ENCODE measurements around the gene TRIM74. TPM values are rescaled to one million over a fixed set of nuclear protein-coding genes. Genes with fewer than 3 reads are reported as not detected.
"Not testable (repeated sequence)": the region's sequence is repeated elsewhere in the genome, so short reads cannot be mapped to it uniquely, and the experiment has no call there.

The TRIM74 gene
- total RNA-seq, 1 experiment from 2014 or later: 0.26 TPM

DNA sequence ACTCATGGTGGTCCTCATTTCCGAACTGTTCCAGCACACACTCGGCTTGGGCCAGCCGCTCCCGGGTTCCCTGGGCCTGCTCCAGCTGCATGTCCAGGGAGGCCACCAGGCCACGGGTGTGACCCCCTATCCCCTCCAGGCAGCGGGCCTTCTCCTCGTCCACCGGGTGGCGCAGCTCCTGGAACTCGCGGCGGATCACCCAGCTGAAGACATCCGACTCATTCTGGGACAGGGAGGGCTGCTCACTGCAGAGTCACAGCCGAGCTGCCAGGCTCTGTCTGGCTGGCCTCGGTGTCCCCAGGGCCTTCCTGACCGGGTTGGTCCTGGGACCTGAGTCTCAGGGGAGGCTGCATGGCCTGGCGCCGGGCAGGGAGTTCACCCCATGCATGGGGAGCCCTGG, 9.2 kb downstream of the TRIM74 start:
- H3K9ac ChIP-seq (ENCODE audit: extremely low read depth, insufficient read length, low read length); H4K91ac ChIP-seq (ENCODE audit: insufficient read length, low read depth, low read length); H4K5ac ChIP-seq (ENCODE audit: insufficient read length, low read depth, low read length); H2AFZ ChIP-seq (ENCODE audit: low read length); H3K4me3 Mint-ChIP-seq; H3K4me1 ChIP-seq (ENCODE audit: insufficient read depth, low read length); H3K27ac ChIP-seq (ENCODE audit: insufficient read length, low read depth, low read length); H2BK12ac ChIP-seq (ENCODE audit: insufficient read length, low read depth, low read length); H3K23me2 ChIP-seq (ENCODE audit: insufficient read length, low read depth, low read length, poor library complexity, severe bottlenecking); H2BK15ac ChIP-seq (ENCODE audit: low read depth, low read length); H3K4ac ChIP-seq (ENCODE audit: low read depth, low read length); H2AK5ac ChIP-seq (ENCODE audit: insufficient read length, low read length); H3K27me3 ChIP-seq (ENCODE audit: insufficient read depth, low read length); H2BK5ac ChIP-seq (ENCODE audit: insufficient read length, low read length); H3K27me3 Mint-ChIP-seq (ENCODE audit: low read depth); H2BK120ac ChIP-seq (ENCODE audit: low read depth, low read length, poor library complexity, severe bottlenecking); H3K79me2 ChIP-seq (ENCODE audit: insufficient read depth, low read length); H3K23ac ChIP-seq (ENCODE audit: insufficient read length, low read depth, low read length); H3K27ac Mint-ChIP-seq; H3K9me3 Mint-ChIP-seq; H3K4me1 Mint-ChIP-seq; H3K9me3 ChIP-seq (ENCODE audit: control insufficient read depth, low read depth, low read length); H3K56ac ChIP-seq (ENCODE audit: insufficient read length, low read depth, low read length); H3K36me3 Mint-ChIP-seq (ENCODE audit: insufficient read depth in 1 of 3, low read depth in 3 of 3); H4K8ac ChIP-seq (replicated peaks; ENCODE audit: insufficient read length, low read depth, low read length); H3K79me1 ChIP-seq (ENCODE audit: insufficient read depth, low read depth, low read length, poor library complexity, severe bottlenecking); H2BK20ac ChIP-seq (ENCODE audit: low read depth, low read length, poor library complexity, severe bottlenecking); H3T11ph ChIP-seq (ENCODE audit: low read length); DNase-seq; H4K20me1 ChIP-seq (ENCODE audit: control insufficient read depth, insufficient read depth, insufficient read length); H3K4me2 ChIP-seq (ENCODE audit: insufficient read depth, insufficient read length, low read length); H3K18ac ChIP-seq (ENCODE audit: insufficient read length, low read depth, low read length); H3K14ac ChIP-seq (ENCODE audit: insufficient read depth, low read length): not testable (repeated sequence)
- no CpG with 5 or more reads among the region's 18 CpGs for WGBS (ENCODE audit: extremely low coverage, insufficient read length, low lambda C conversion rate)

- H3K18ac ChIP-seq (ENCODE audit: insufficient read length, low read depth, low read length); H3K27ac ChIP-seq (ENCODE audit: insufficient read length, low read depth, low read length); H2BK20ac ChIP-seq (ENCODE audit: low read depth, low read length, poor library complexity, severe bottlenecking); DNase-seq; H4K8ac ChIP-seq (replicated peaks; ENCODE audit: insufficient read length, low read depth, low read length); H3K23ac ChIP-seq (ENCODE audit: insufficient read length, low read depth, low read length); H4K5ac ChIP-seq (ENCODE audit: insufficient read length, low read depth, low read length); H2BK12ac ChIP-seq (ENCODE audit: insufficient read length, low read depth, low read length); H4K20me1 ChIP-seq (ENCODE audit: control insufficient read depth, insufficient read depth, insufficient read length); H3K56ac ChIP-seq (ENCODE audit: insufficient read length, low read depth, low read length); H3T11ph ChIP-seq (ENCODE audit: low read length); H3K9me3 Mint-ChIP-seq; H2BK5ac ChIP-seq (ENCODE audit: insufficient read length, low read length); H3K4me1 Mint-ChIP-seq; H2AFZ ChIP-seq (ENCODE audit: low read length); H3K27ac Mint-ChIP-seq; H4K91ac ChIP-seq (ENCODE audit: insufficient read length, low read depth, low read length); H3K36me3 Mint-ChIP-seq (ENCODE audit: insufficient read depth in 1 of 3, low read depth in 3 of 3); H3K4me1 ChIP-seq (ENCODE audit: insufficient read depth, low read length); H3K9ac ChIP-seq (ENCODE audit: extremely low read depth, insufficient read length, low read length); H3K23me2 ChIP-seq (ENCODE audit: insufficient read length, low read depth, low read length, poor library complexity, severe bottlenecking); H3K4ac ChIP-seq (ENCODE audit: low read depth, low read length); H3K14ac ChIP-seq (ENCODE audit: insufficient read depth, low read length); H2BK120ac ChIP-seq (ENCODE audit: low read depth, low read length, poor library complexity, severe bottlenecking); H2BK15ac ChIP-seq (ENCODE audit: low read depth, low read length); H3K4me2 ChIP-seq (ENCODE audit: insufficient read depth, insufficient read length, low read length); H3K9me3 ChIP-seq (ENCODE audit: control insufficient read depth, low read depth, low read length); H3K79me1 ChIP-seq (ENCODE audit: insufficient read depth, low read depth, low read length, poor library complexity, severe bottlenecking); H3K79me2 ChIP-seq (ENCODE audit: insufficient read depth, low read length); H3K27me3 Mint-ChIP-seq (ENCODE audit: low read depth); H3K27me3 ChIP-seq (ENCODE audit: insufficient read depth, low read length); H2AK5ac ChIP-seq (ENCODE audit: insufficient read length, low read length): not testable (repeated sequence)
- no CpG with 5 or more reads among the region's 45 CpGs for WGBS (ENCODE audit: extremely low coverage, insufficient read length, low lambda C conversion rate)
- H3K4me3 Mint-ChIP-seq: peak overlapping the region; percentile 42 to 76; a peak in 3 of 5 replicates
Measured at GRCh38 chr7:72954563-72955198, 14.6 kb downstream of the TRIM74 start.

All from H9 (cell line).